Measurements from ENCODE around the gene GYS1.

GYS1 gene

GRCh38 chr19:48950159-48950558 is 43.0 kb downstream of the GYS1 start:
- Histone ChIP-seq H3K27ac (ENCODE audit: extremely low read depth, low read depth, low read length) (no peak overlapping the region), H3K36me3 (ENCODE audit: control insufficient read depth in 2 of 2, insufficient read depth in 1 of 2, low read length in 2 of 2) (no peaks in the 10 kb centered on the region), H3K9me3 (ENCODE audit: control insufficient read depth, insufficient read depth, low read depth, low read length) (no peaks in the 10 kb centered on the region), H3K4me3 (ENCODE audit: low read depth, low read length) (no peak overlapping the region), H3K4me1 (ENCODE audit: control insufficient read depth, insufficient read depth, low read length) (peaks cover under 1% of the 10 kb centered on the region)
- TF ChIP-seq EGR2 (tag by site-specific recombination; IDR thresholded peaks at IDR 0.05; ENCODE audit: low read depth), result no peak
- no peak for TF ChIP-seq FEZF1 (tag by site-specific recombination; IDR thresholded peaks at IDR 0.05)
- TF ChIP-seq SP7 (tag by site-specific recombination; IDR thresholded peaks at IDR 0.05), result no peak
- ChIA-PET CTCF (interaction anchor here (0.6 kb wide), 1 partner anchor 262 kb away, joined by 4 read pairs; no protein-coding TSS in a partner anchor), POLR2A (no interaction called here)

GRCh38 chr19:48947258-48947542 is 45.9 kb downstream of the GYS1 start:
- no peak overlapping the region for H3K27ac ChIP-seq (ENCODE audit: extremely low read depth, low read depth, low read length)
- H3K9me3 ChIP-seq (ENCODE audit: control insufficient read depth, insufficient read depth, low read depth, low read length), result no peaks in the 10 kb centered on the region
- no peak overlapping the region for H3K4me3 ChIP-seq (ENCODE audit: low read depth, low read length)
- ChIA-PET CTCF (no interaction called here), POLR2A (no interaction called here)
- no peaks in the 10 kb centered on the region for H3K4me1 ChIP-seq (ENCODE audit: control insufficient read depth, insufficient read depth, low read length)
- H3K36me3 ChIP-seq (ENCODE audit: control insufficient read depth in 2 of 2, insufficient read depth in 1 of 2, low read length in 2 of 2), result no peaks in the 10 kb centered on the region
- TF ChIP-seq ZNF146 (tag by site-specific recombination; IDR thresholded peaks at IDR 0.05) (no peak), ZNF140 (tag by site-specific recombination; IDR thresholded peaks at IDR 0.05) (no peak), ZNF2 (tag by site-specific recombination; IDR thresholded peaks at IDR 0.05) (no peak), ZNF214 (tag by site-specific recombination; IDR thresholded peaks at IDR 0.05; ENCODE audit: borderline replicate concordance) (no peak), ZBTB49 (tag by site-specific recombination; IDR thresholded peaks at IDR 0.05; ENCODE audit: low read depth) (no peak), ATF2 (tag by site-specific recombination; IDR thresholded peaks at IDR 0.05; ENCODE audit: low read depth) (no peak), ZBTB7A (tag by site-specific recombination; IDR thresholded peaks at IDR 0.05; ENCODE audit: low read depth) (no peak), ZFP3 (tag by site-specific recombination; IDR thresholded peaks at IDR 0.05; ENCODE audit: low read depth) (no peak), ZNF23 (tag by site-specific recombination; IDR thresholded peaks at IDR 0.05; ENCODE audit: borderline replicate concordance) (no peak), TRIM28 (IDR thresholded peaks at IDR 0.05; ENCODE audit: borderline replicate concordance, low read length) (no peak), BCL11B (tag by site-specific recombination; IDR thresholded peaks at IDR 0.05; ENCODE audit: low read depth) (no peak), ZEB2 (tag by site-specific recombination; IDR thresholded peaks at IDR 0.05) (no peak), ZNF335 (tag by site-specific recombination; conservative IDR thresholded peaks at IDR 0.05) (no peak), ZNF530 (tag by site-specific recombination; IDR thresholded peaks at IDR 0.05; ENCODE audit: low read depth) (no peak), REPIN1 (tag by site-specific recombination; IDR thresholded peaks at IDR 0.05; ENCODE audit: low read depth) (no peak), ZNF132 (tag by site-specific recombination; IDR thresholded peaks at IDR 0.05; ENCODE audit: borderline replicate concordance) (no peak)
- TF ChIP-seq, protein P1, sequence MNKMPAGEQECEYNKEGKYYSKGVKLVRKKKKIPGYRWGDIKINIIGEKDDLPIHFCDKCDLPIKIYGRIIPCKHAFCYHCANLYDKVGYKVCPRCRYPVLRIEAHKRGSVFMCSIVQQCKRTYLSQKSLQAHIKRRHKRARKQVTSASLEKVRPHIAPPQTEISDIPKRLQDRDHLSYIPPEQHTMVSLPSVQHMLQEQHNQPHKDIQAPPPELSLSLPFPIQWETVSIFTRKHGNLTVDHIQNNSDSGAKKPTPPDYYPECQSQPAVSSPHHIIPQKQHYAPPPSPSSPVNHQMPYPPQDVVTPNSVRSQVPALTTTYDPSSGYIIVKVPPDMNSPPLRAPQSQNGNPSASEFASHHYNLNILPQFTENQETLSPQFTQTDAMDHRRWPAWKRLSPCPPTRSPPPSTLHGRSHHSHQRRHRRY (tag by site-specific recombination; IDR thresholded peaks at IDR 0.05), result no peak
- TF ChIP-seq, protein P2, sequence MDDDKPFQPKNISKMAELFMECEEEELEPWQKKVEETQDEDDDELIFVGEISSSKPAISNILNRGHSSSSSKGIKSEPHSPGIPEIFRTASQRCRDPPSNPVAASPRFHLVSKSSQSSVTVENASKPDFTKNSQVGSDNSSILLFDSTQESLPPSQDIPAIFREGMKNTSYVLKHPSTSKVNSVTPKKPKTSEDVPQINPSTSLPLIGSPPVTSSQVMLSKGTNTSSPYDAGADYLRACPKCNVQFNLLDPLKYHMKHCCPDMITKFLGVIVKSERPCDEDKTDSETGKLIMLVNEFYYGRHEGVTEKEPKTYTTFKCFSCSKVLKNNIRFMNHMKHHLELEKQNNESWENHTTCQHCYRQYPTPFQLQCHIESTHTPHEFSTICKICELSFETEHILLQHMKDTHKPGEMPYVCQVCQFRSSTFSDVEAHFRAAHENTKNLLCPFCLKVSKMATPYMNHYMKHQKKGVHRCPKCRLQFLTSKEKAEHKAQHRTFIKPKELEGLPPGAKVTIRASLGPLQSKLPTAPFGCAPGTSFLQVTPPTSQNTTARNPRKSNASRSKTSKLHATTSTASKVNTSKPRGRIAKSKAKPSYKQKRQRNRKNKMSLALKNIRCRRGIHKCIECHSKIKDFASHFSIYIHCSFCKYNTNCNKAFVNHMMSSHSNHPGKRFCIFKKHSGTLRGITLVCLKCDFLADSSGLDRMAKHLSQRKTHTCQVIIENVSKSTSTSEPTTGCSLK (tag by site-specific recombination; IDR thresholded peaks at IDR 0.05), result no peak

Measured in HEK293 (cell line).